Measurements from ENCODE around the gene PHF12. TPM values are rescaled to one million over a fixed set of nuclear protein-coding genes. Genes with fewer than 3 reads are reported as not detected.
"Not testable (repeated sequence)": the region's sequence is repeated elsewhere in the genome, so short reads cannot be mapped to it uniquely, and the experiment has no call there.

PHF12 gene
- total RNA-seq, 1 donor from 2014 or later, result 30.6 TPM

GRCh38 chr17:28908640-28909167 lies 42.6 kb downstream of the PHF12 start:
- DNase-seq (ENCODE audit: low spot score in 2 of 2), result no peak
- FAIRE-seq, result no peak

DNA sequence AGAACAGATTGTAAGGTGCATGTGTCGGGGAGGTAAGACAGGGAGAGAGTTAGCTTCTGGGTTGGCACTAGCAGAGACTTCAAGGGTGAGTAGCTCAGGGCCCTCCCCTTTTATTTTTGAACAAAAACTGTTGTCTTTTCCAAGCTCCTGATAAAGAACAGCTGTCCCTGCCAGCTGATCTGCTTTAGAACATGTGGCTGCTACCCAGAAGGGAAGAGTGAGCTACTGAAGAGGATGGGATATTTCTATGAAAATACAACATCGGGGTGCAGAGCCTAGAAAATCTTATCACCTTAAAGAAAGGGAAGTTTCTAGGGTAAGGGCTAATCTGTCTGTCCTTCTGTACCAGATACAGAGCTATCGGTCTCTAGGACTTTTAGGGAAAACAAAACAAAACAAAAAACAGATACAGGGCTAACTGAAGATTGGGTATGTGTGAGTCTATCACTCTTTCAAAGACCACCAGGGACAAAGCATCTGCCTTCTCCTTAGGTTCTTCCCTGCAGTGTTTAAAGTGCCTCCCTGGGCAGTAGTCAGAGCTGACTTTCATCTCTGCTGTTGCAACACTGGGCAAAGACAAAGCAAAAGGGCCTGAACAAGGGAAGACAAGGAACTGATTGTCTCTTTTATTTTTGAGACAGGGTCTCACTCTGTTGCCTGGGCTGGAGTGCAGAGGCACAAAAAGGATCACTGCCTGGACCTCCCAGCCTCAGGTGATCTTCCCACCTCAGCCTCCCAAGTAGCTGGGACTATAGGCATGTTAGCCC lies 43.4 kb downstream of the PHF12 start:
- FAIRE-seq, result no peak
- no peak for DNase-seq (ENCODE audit: low spot score in 2 of 2)

- FAIRE-seq (no peak), DNase-seq (ENCODE audit: low spot score in 2 of 2) (no peak)
These were observed 44.4 kb downstream of the PHF12 start for GRCh38 chr17:28906706-28907438.

- DNase-seq (ENCODE audit: low spot score in 2 of 2), result no peak
- no peak for FAIRE-seq
These were observed 45.0 kb downstream of the PHF12 start for GRCh38 chr17:28906276-28906675.

GRCh38 chr17:28904800-28905199 lies 46.5 kb downstream of the PHF12 start:
- no peak for FAIRE-seq
- no peak for DNase-seq (ENCODE audit: low spot score in 2 of 2)

GRCh38 chr17:28903546-28903841 lies 47.8 kb downstream of the PHF12 start:
- not testable (repeated sequence) for FAIRE-seq; DNase-seq (ENCODE audit: low spot score in 2 of 2)

DNA sequence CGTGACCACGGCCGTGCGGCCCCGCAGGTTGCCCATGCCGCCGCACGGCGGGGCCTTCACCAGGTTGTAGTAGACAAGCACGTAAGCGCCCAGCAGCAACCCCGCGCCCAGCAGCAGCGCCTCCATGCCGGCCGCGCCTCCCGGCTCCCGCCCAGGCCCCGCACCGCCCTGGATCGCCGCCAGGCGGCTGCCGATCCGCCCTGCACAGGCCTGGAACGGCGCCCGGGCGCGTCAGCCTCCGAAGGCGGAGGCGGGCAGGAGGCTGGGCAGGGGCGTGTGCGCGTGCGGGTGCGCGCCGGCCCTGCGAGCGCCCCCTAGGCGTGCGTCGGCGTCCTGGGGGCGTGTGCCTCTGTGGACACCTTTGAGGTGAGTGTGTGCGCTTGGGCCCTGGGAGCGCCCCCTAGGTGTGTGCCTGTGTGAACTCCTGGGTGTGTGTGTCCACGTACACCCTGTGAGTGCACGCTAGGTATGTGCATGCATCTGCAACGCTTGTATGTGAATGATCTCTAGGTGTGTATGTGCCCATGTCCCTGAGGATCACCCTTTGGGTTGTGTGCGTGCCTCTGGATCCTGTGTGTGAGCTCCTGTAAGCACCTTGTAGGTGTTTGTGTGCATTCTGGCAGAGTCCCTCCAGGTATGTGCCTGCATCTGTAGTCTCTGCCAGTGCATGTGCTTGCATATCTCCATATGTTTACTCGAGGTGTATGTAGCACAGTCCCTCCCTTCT lies 48.3 kb downstream of the PHF12 start, which contains the start of gene DHRS13:
Gene DHRS13, minus strand, starts transcription at position 261 of the 727 bp plus-strand sequence. Its CDS starts 135 bp downstream, at position 126.
- FAIRE-seq, result no peak
- DNase-seq (ENCODE audit: low spot score in 2 of 2), result peak; percentile 89 to 95

DNA sequence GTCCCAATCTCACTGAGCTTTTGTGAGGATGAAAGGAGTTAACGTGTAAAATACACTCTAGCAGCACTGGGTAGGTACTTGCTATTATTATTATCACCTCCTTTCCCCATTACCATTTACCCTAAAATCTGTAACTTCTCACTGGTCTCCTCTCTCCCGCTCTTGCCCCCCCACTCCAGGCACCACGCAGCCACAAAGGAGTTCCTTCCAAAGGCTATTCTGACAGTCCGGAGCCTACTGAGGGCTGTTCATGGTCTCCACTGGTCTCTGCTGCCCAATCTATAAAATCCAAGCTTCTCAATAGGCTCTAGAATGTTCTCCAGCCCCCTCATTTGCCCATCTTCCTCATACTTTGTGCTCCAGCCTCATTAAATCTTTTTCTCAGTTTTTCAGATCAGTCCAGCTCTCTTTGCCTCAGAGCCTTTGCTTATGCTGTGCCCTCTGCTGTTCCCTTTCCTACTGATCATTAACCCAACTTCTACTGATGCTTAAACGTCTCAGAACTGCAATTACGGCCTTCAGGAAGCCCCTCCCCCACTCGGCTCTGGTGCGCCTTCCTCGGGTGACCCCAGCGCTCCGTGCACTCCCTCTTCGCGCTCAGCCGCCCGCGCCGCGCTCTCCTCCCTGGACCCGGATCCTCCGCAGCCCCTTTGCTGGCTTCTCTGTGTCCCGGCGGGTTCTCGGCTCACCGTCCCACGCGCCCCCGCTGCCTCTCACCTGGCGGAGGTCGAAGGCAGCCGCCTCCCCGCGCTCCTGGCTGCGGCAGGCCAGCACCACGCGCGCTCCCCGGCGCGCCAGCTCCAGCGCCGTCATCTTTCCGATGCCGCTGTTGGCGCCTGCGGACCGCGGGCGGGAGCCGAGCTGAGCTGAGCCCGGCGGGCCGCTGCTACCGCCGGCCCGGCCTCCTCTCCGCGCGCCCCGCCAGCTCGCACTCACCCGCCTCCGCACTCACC lies 49.2 kb downstream of the PHF12 start:
- FAIRE-seq (no peak), DNase-seq (ENCODE audit: low spot score in 2 of 2) (peak; percentile 53 to 58)

- DNase-seq (ENCODE audit: low spot score in 2 of 2) (no peak), FAIRE-seq (no peak)
These were observed 50.2 kb downstream of the PHF12 start for GRCh38 chr17:28900986-28901726.

- FAIRE-seq (no peak), DNase-seq (ENCODE audit: low spot score in 2 of 2) (no peak)
These were observed 52.0 kb downstream of the PHF12 start for GRCh38 chr17:28899212-28899815.

DNA sequence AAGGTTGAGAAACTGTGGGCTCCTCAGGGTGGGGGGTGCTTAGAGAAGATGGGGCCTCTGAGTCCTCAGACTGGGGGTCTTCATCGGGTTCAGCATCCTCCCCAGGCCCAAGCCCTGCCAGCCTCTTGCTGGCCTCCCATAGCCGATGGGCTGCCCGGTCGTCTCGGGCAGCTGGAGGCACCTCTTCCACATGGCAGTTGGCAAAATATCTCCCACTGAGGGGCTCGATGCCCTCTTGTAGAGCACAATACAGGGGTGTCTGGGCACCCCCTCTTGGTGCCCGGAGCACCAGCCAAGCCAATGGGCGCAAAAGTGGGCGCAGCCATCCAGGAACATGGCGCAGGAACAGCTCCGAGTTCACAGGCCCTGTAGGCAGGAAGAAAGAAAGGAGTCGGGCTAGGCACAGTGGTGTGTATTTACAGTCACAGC lies 52.8 kb downstream of the PHF12 start:
- no peak for FAIRE-seq
- DNase-seq (ENCODE audit: low spot score in 2 of 2), result no peak

DNA sequence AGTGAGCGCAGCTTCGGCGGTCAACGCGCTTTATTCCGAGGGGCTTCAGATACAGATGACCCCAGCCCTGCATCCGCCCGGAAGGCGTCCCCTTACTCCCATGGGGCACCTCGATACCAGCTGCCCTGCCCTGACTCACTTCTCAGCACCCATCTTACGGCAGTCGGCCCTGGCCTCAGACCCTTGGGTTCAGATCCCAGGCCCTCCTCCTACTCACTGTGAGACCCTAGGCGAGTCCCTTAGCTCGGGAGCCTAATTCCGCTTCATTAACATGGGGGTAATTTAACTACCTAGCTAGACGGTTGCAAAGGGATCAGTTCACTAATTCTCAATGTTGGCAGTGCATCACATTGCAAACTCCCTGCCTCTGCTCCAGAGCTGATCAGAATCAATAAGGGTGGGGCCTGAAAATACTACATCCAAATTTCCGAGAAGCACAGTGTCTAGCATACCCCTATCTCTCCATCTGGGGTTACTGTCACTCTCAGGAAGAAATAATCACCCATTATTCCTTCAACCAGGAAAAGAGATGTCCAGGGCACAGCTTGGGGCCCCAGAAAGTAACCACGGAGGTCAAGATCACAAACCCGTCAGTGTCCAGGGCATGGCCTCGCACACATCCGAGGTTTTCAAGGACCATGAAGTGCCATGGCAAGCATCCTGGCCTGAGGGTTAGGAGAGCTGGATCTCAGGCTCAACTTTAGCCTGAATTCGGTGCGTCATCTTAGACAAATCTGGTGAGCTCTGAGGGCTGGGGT lies 53.4 kb downstream of the PHF12 start:
- no peak for DNase-seq (ENCODE audit: low spot score in 2 of 2)
- FAIRE-seq, result no peak

- DNase-seq (ENCODE audit: low spot score in 2 of 2), result peak; percentile 69 to 78
- FAIRE-seq, result no peak
These were observed 54.2 kb downstream of the PHF12 start, which contains the start of gene FLOT2 for GRCh38 chr17:28896884-28897768. TSS of gene FLOT2 (minus strand) at chr17:28897733. CDS start at chr17:28897574, 159 bp downstream.

DNA sequence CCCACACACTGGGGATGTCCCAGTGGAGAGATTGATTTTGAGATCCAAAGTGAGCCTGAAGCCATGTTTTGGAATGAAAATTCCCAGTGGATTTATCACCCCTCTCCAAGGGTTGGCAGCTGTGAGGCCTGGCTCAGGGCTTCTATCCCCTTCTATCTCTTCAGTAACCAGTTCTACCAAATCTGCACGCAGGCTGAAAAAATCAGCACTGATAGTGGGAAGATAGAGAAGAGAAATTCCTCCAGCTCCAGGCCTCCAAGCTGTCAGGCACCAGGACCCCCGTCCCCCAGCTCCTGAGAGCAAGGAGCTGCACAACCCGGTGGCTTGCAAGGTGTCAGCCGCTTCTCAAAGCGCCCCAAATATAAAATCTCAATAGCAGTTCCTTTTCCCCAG lies 54.8 kb downstream of the PHF12 start:
- FAIRE-seq (no peak), DNase-seq (ENCODE audit: low spot score in 2 of 2) (no peak)

DNA sequence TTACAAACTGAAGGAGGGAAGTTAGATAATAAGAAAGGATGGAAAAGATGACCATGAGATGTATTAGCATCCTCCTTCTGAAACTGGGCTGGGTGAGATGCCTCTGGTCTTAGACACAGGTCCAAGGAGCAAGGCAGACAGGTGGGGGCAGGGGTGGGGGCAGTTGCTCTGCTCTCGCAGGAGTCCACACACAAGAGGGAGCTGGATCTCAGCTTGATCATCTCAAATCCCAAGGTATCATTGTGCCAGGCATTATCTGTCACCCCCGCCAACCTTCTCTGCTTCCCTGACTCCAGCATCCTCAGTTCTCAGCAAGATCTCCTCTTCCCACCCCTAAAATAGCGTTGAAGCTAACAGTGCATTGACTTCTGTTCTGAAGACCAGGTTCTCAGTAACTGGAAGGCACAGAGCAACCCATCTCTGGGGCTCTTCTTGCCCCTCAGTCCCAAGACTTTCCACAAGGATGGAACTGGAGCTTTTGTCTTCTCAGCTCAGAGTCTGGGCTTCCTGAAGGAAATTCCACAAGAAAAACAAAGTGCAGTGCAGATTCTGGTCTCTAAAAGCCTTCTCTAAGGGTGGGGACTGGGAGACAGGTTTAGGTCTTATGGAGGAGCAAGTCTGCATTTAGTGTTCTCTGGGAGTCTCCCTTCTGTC lies 55.4 kb downstream of the PHF12 start:
- DNase-seq (ENCODE audit: low spot score in 2 of 2) (no peak), FAIRE-seq (no peak)

Measured in frontal cortex (tissue), 4 donors.